ENCODE measurements around the gene ASIC2. TPM values are rescaled to one million over a fixed set of nuclear protein-coding genes. Genes with fewer than 3 reads are reported as not detected.

The ASIC2 gene
- total and polyA plus RNA-seq, 2 experiments from 2014 or later, result 0.52 to 2.8 TPM

- H3K4me3 ChIP-seq, result no peak overlapping the region
- H3K9me3 Mint-ChIP-seq, result no peaks in the 10 kb centered on the region
- H3K79me2 ChIP-seq (replicated peaks; ENCODE audit: insufficient read depth), result no peaks in the 10 kb centered on the region
- no peak overlapping the region for H3K4me2 ChIP-seq
- H3K27me3 Mint-ChIP-seq (ENCODE audit: insufficient read depth, low read depth, poor library complexity), result peaks cover 7% of the 10 kb centered on the region
- H2AFZ ChIP-seq, result no peak overlapping the region
- no peaks in the 10 kb centered on the region; the same call in 1 of the 2 replicates for H4K20me1 ChIP-seq (replicated peaks; ENCODE audit: insufficient read depth)
- no peaks in the 10 kb centered on the region for H3K27me3 ChIP-seq (ENCODE audit: insufficient read depth)
- no peak for TF ChIP-seq NANOG (IDR thresholded peaks at IDR 0.05; ENCODE audit: borderline replicate concordance)
- no peak for TF ChIP-seq ZNF331 (CRISPR knock-in tag; IDR thresholded peaks at IDR 0.05; ENCODE audit: low read depth)
- no peak for TF ChIP-seq POLR2AphosphoS5 (IDR thresholded peaks at IDR 0.05; ENCODE audit: low read depth)
- TF ChIP-seq ETS1 (IDR thresholded peaks at IDR 0.05), result no peak
- no peak for TF ChIP-seq STAT1 (IDR thresholded peaks at IDR 0.05; ENCODE audit: unreplicated experiment)
- TF ChIP-seq ZNF462 (CRISPR knock-in tag; IDR thresholded peaks at IDR 0.05), result no peak
- TF ChIP-seq REST (IDR thresholded peaks at IDR 0.05; ENCODE audit: unreplicated experiment), result no peak
- TF ChIP-seq ZNF114 (CRISPR knock-in tag; IDR thresholded peaks at IDR 0.05), result no peak
- H3K4me3 Mint-ChIP-seq, result no peak overlapping the region
- ATAC-seq (no peak), DNase-seq (ENCODE audit: low spot score) (no peak)
- H3K4me1 Mint-ChIP-seq, result no peaks in the 10 kb centered on the region; the same call in 2 of the 3 replicates
- no peaks in the 10 kb centered on the region for H3K9me2 ChIP-seq (ENCODE audit: insufficient read depth)
- H3K4me1 ChIP-seq (ENCODE audit: insufficient read depth), result no peaks in the 10 kb centered on the region
- H3K27ac ChIP-seq (ENCODE audit: low read depth), result no peak overlapping the region
- H3K36me3 Mint-ChIP-seq (ENCODE audit: low read depth), result no peaks in the 10 kb centered on the region
- no peak overlapping the region for H3K27ac Mint-ChIP-seq
- H3K36me3 ChIP-seq (ENCODE audit: insufficient read depth), result no peaks in the 10 kb centered on the region
- H3F3A ChIP-seq (replicated peaks; ENCODE audit: low read depth), result no peaks in the 10 kb centered on the region
These were observed 280.5 kb downstream of the ASIC2 start for GRCh38 chr17:33012522-33013033.
